Heart left ventricle (tissue), 13 donors: Measurements from ENCODE around the gene KIRREL3.

Experiments
- CTCF ChIP-seq, 12 donors: fragments of 200-600 bp; sonication (generic) in 4 of 12; IDR thresholded peaks; one replicate each; pipeline versions ENCODE4 v1.5.0 to v1.8.0; 2018 to 2022; ENCODE audit warnings: antibody characterized with exemption in 12 of 12, mild to moderate bottlenecking in 5 of 12
- POLR2A ChIP-seq, 2 donors: fragments of 450-650 bp; IDR thresholded peaks; one replicate each; pipeline ENCODE4 v1.6.1; 2017; ENCODE audit warnings: antibody characterized with exemption in 2 of 2, mild to moderate bottlenecking in 2 of 2, moderate library complexity in 2 of 2
- donor health status: ischemic (EF 13 %, LVEDD 7.1; RV severe dilation, severe dysfunction).
- donor health status: DM: no; HTN: yes; CAD: no.
- donor health status: DM: no; HTN: no; CAD: no.
- donor health status: ischemic (EF 25% LVEDD 6.9; RV normal size, moderate dysfunction).
- donor health status: ischemic (EF 25% LVEDD 5.7; RV mildly dilated, moderate dysfunction).
- donor health status: ischemic (EF 35%, LVEDD 5.7; RV mildly dilated, moderate dysfunction).
- donor health status: nonischemic (EF 11% LVEDD 7.7; RV severe dilation, severe dysfunction).
- donor health status: DM: yes; HTN: yes; CAD: no.
- donor health status: PGD.
- donor health status: ischemic (EF 29% LVEDD 5.4; RV normal size, mild dysfunction).
- donor health status: nonischemic (EF 23%, LVEDD 6.1; RV moderate dilation, normal function).

GRCh38 chr11:126529037-126529436 lies 471.5 kb downstream of the KIRREL3 start:
- TF ChIP-seq CTCF (IDR thresholded peaks at IDR 0.05) (no peak), POLR2A (IDR thresholded peaks at IDR 0.05) (no peak)
